Measurements from ENCODE around the gene GDE1.

GDE1 gene

DNA sequence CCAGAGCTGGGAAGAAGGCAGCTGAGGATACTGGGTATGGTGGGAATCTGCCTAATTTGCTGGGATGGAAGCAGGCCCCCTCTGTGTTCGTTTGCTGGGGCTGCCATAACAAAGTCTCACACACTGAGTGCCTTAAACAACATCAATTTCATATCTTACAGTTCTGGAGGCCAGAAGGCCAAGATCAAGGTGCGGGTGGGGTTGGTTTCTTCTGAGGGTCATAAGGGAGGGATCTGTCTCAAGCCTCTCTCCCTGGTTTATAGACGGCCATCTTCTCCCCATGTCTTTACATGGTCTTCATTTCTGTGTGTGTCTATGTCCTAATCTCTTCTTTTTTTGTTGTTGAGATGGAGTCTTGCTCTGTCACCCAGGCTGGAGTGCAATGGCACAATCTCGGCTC lies 35.8 kb downstream of the GDE1 start:
- DNase-seq (ENCODE audit: low read depth) = no peak

DNA sequence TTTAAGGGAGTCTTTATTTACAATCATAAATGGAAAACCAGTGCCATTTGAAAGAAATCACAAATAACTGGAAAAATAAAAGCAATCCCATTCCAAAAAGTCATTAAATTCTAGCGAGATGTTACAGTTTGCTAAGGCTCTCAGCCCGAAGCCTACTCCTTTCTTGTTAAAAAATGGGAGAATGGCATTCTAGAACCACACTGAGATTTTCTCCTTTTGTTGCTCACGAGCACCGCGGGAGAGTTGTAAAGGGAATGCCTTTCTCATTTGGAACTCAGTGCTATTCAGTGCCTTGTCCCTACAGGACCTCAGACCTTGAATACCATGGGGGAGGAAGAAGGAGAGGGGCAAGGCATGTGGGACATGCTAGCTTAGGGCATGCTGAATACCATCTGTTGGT lies 36.3 kb downstream of the GDE1 start:
- DNase-seq (ENCODE audit: low read depth) = no peak

DNA sequence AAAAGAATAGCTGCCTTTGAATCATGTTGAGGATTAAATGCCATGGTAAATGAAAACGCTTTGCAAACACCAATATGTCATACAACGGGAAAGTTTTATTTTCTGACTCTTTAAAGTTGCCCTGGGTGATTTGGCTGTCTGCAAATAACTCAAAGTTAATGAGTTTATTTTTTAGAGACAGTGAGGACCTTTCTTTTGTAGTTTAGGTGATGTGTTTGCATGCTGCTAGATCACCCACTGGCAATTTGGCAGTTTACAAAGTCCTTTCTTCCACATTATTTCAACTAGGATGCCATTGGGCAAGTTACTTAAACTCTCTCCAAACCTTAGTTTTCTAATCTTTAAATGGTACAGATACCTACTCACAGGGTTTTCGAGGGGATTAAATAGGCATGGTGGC lies 37.8 kb downstream of the GDE1 start:
- no peak for DNase-seq (ENCODE audit: low read depth)

DNA sequence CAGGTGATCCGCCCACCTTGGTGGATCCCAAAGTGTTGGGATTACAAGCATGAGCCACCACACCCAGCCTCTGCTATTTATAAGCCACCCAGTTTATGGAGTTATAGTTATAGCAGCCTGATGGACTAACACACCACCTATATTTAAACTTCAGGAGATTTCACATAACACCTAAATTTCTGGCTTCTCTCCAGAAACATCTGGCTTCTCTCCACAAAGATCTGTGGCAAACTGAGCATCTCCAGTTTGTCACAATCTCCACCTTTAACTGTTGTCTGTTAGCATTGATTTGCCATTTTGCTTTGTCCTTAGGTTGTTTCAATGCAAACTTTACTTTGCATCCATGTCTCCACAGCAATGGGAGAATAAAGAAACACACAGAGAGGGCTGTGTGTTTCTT lies 39.6 kb downstream of the GDE1 start:
- no peak for DNase-seq (ENCODE audit: low read depth)

DNA sequence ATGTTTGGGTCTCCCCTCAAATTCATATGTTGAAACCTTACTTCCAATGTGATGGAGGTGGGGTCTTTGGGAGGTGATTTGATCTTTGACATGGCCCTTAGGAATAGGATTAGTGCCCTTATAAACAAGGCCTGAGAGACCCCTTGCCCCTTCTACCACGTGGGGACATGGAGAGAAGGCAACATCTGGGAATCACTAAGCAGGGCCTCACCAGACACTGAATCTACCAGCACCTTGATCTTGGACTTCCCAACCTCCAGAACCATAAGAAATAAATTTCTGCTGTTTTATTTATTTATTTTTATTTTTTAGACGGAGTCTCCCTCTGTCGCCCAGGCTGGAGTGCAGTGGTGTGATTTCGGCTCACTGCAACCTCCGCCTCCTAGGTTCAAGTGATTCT lies 40.1 kb downstream of the GDE1 start:
- no peak for DNase-seq (ENCODE audit: low read depth)

DNA sequence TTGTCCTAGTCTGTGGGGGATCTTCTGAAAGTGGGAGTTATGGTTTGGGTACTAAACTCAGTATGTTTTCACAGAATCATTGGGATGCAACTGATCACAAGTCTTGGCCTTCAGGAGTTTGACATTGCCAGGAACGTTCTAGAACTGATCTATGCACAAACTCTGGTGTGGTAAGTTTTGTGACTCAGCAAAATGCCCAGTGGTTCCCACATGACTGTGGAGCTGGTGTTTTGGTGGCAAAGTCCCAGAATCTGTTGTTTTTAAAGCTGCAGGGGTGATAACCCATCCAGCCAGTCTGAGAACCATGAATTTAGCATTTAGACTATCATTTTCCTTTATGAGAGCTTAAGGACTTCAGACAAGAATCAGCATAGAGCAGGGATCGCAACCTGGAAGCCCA lies 40.6 kb downstream of the GDE1 start:
- DNase-seq (ENCODE audit: low read depth) = peak; percentile 13

DNA sequence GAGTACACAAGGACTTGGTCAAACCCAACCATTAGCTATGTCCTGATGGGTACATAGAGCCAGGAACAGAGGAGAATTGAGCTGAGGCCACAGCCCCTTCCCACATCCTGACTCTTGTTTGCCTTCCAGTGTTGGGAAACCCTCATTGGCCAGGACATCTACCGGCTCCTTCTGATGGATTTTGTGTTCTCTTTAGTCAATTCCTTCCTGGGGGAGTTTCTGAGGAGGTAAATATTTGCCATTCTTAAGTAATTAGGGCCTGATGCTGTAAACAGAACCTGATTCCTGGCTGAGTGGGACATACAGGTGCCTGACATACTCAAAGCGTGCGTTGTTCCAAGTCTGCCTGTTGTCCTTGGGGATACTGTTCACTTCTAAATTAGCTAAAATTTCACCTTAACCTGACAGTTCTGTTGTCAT lies 42.6 kb downstream of the GDE1 start:
- DNase-seq (ENCODE audit: low read depth) = no peak

DNA sequence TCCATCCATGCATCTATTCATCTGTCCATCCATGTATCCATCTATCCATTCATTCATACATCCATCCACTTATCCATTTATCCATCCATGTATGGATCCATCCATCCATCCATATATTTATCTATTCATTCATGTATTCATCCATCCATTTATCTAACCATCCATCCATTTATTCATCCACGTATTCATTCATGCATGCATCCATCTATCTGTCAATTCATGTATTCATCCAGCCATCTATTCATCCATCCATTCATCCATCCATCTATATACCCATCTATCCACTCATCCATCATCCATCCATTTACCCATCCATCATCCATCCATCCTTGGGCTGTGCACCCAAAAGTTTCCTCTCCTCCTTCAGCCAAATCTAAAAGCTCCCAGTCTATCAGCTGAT lies 43.4 kb downstream of the GDE1 start:
- no peak for DNase-seq (ENCODE audit: low read depth)

DNA sequence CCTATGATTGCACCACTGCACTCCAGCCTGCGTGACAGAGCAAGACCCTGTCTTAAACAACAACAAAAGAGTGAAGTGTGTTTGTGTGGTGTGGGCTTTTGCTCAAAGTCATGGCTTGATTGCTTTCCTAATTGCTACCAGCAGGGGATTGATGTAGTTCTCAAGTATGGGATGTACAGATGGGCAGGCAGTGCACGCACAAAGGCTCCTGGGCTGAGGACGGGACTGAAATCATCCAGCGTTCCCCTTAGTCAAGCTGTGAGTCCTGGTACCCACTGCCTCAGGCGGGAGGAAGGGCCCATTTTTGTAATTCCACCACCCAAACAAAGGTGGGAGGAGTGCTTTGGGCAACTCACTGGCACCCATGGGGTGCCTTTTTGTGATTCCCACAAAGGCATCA lies 47.3 kb downstream of the GDE1 start:
- no peak for DNase-seq (ENCODE audit: low read depth)

DNA sequence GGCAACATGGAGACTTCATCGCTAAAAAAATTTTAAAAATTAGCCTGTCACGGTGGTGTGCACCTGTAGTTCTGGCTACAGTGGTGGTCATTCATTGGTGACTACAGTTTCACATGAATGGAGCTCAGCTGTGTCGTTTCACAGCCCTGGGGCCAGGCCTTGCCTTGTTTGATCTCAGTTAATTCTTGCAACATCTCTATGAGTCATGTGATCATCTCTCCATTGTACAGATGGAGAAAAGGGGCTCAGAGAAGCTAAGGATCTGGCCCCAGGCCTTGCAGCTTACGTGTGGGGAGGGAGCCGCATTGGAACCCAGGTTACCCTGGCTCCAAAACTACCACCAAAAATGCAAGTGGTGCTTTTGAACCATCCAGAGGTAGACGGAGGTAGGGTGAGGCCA lies 49.4 kb downstream of the GDE1 start:
- no peak for DNase-seq (ENCODE audit: low read depth)

DNA sequence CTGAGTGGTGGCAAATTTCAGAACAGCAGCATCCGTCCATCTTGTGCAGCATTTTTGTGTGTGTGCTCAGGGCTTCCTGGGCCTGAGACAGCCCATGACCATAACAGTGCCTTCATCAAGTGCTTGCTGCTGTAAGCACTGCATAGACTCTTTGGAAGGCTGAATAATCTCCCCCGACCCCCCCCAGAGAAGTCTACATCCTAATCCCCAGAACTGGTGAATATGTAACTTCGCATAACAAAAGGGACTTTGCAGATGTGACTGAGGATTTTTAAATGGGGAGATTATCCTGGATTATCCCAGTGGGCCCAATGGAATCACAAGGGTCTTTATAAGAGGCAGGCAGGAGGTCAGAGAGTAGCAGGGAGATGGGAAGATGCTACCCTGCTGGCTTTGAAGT lies 53.6 kb downstream of the GDE1 start:
- DNase-seq (ENCODE audit: low read depth) = no peak

DNA sequence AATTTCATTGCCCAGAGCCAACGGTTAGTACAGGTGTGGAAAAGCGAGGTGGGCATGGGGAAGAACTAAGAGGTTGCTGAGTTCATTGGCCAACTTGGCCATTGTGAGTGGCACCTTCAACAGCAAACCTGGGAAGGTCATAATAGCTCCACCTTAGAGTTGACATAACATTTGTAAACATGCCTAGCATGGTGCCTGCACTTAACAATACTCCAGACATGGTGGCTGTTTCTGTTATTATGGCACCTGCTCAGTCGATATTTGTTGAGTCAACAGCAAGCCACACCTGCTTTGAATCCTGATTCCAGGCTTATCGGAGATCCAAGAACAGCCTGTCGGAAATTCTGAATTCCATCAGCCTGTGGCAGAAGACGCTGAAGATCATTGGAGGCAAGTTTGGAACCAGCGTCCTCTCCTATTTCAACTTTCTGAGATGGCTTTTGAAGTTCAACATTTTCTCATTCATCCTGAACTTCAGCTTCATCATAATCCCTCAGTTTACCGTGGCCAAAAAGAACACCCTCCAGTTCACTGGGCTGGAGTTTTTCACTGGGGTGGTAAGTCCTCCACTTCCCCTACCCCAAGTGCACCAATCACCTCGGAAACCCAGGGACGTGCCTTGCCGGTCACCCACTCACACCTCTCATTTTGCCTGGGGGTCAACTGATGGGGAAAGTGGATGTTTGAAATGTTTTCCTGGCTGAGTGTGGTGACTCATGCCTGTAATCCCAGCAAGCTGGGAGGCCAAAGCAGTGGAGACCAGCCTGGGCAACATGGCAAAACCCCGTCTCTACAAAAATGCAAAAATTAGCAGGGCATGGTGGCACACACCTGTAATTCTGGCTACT lies 58.2 kb downstream of the GDE1 start:
- peak; percentile 19 for DNase-seq (ENCODE audit: low read depth)

DNA sequence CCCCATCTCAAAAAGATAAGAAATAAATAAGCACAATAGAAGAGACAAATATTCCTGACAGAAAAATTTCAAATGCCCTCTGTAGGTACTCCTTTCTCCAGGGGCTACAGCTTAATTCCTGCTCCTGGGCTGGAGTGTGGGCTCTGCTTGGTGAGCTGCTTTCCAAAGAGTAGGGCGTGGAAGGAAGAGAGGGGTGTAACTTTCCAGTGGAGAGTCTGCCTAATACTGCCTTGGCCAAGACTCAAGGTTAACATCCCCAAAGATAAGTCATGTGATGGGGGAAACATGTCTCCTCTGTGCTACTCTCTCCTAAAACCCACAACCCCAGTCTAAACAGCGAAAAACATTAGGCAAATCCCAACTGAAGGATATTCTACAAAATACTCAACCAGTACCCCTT lies 61.5 kb downstream of the GDE1 start:
- DNase-seq (ENCODE audit: low read depth) = no peak

DNA sequence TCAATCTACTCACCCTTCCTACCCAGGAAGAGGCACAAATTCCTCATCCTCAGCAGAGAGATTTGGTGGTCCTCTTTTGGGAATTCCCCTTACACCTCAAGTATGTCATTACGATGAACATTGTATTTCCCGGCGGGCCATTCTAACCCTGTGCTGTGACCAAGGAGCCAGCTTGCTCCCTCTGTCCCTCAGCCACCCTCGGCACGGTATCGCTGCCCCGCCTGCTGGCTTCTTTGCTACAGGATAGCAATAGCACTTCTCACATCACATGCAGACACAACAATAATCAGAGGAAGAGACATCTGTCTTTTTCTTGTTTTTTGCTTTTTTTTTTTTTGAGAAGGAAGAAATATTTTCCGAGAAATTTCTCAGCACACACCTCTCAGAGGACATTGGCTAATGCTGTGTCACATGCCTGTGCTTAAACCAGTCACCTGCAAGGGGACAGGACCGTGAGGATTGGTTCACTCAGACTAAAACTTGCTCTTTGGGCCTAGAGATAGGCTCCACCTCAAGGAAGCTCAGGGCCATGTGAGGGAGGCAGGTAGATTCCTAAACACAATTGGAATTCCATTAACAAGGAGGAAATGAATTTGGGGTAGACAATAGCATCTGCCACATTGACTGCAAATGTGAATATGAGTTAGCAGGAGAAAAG lies 63.0 kb downstream of the GDE1 start:
- no peak for DNase-seq (ENCODE audit: low read depth)

Measured in EH (cell line).